ENCODE data around the gene CATSPERZ.

The CATSPERZ gene

GRCh38 chr11:64342869-64343745, 42.9 kb downstream of the CATSPERZ start:
- DNase-seq = no peak

DNA sequence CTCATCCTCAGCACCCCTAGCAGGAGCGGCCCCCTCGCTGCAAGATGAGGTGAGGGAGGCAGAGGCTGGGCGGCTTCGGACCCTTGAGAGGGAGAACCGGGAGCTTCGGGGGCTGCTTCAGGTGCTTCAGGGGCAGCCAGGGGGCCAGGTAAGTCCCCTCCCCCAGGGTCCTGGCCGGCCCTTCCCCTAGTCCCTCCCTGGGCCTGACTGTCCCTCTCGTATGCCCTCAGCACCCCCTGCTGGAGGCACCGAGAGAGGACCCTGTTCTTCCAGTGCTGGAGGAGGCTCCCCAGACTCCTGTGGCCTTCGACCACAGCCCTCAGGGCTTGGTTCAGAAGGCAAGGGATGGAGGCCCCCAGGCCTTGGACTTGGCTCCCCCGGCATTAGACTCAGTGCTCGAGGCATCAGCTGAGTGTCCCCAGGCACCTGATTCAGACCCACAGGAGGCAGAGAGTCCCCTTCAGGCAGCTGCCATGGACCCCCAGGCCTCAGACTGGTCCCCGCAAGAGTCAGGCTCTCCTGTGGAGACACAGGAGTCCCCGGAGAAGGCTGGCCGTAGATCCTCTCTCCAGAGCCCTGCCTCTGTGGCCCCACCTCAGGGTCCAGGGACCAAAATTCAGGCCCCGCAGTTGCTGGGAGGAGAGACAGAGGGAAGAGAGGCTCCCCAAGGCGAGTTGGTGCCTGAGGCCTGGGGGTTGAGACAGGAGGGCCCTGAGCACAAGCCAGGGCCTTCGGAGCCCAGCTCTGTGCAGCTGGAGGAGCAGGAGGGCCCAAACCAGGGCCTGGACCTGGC, 43.8 kb downstream of the CATSPERZ start:
- no peak for DNase-seq

DNA sequence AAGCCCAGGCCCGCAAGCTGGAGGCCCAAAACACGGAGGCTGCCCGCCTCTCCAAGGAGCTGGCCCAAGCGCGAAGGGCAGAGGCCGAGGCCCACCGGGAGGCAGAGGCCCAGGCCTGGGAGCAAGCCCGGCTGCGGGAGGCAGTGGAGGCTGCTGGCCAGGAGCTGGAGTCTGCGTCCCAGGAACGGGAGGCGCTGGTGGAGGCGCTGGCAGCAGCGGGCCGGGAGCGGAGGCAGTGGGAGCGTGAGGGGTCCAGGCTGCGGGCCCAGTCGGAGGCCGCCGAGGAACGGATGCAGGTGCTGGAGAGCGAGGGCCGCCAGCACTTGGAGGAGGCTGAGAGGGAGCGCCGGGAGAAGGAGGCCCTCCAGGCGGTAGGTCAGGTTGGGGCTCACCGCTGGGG, 44.6 kb downstream of the CATSPERZ start:
- DNase-seq = no peak

- DNase-seq = no peak
These were observed 47.2 kb downstream of the CATSPERZ start for GRCh38 chr11:64347193-64347867.

DNA sequence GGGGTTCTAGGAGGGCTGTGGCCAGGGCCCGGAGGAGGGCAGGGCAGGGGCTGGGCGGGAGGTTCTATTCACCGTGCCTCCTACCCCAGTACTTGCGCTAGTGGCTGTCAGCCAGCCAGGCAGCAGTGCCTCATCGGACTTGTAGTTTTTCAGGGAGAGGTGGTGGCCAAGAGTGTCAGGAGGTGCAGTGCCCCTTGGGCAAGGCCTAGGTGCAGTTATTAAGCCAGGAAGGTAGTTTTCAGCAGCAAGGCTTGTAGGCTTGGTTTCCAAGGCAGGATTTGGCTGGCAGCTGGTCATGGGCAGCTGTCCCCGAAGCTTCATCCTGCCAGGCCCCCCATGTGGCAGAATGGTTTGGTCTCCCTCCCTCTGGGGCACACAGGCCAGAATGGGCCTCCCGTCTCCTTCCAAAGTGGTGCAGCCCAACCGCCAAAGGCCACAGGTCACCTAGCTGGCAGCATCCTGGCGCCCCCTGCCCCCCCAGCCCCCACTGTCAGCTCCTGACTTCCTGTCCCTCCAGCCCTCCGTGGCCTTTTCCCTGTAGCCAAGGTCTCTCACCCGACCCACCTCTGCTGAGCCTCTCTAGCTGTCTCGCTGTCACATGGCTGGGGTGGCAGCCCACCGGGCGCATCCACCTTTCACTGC, 48.3 kb downstream of the CATSPERZ start:
- DNase-seq = no peak

DNA sequence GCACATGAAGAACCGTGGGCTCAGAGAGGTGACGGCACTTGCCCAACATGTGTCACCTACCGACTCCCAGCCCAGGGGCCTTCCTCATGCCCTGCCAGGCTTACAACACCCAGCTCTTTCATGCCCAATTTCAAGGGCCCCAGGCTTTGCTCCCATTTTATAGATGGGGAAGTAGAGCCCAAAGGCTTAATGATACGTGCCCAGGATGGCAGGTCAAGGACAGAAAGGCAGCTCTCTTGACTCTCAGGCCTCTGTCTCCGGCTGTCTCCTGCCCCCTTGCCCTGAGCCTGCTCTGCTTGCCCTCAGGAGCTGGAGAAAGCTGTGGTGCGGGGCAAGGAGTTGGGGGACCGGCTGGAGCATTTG, 48.8 kb downstream of the CATSPERZ start:
- DNase-seq = no peak

DNA sequence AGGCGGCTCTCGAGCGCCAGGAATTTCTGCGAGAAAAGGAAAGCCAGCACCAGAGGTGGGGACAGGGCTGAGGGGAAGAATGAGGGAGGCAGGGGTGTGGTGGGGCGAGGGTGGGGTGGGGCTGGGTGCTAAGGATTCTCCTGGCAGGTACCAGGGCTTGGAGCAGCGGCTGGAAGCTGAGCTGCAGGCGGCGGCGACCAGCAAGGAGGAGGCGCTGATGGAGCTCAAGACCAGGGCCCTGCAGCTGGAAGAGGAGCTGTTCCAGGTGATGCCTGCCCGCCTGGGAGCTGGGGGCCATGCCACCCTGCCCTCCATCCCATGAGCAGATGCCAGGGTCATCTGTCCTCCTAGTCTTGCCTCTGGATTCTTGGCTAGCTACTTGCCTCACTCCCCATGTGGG, 49.2 kb downstream of the CATSPERZ start:
- DNase-seq = no peak

- no peak for DNase-seq
These were observed 51.0 kb downstream of the CATSPERZ start for GRCh38 chr11:64351136-64351631.

GRCh38 chr11:64352099-64352994, 52.2 kb downstream of the CATSPERZ start:
- no peak for DNase-seq

DNA sequence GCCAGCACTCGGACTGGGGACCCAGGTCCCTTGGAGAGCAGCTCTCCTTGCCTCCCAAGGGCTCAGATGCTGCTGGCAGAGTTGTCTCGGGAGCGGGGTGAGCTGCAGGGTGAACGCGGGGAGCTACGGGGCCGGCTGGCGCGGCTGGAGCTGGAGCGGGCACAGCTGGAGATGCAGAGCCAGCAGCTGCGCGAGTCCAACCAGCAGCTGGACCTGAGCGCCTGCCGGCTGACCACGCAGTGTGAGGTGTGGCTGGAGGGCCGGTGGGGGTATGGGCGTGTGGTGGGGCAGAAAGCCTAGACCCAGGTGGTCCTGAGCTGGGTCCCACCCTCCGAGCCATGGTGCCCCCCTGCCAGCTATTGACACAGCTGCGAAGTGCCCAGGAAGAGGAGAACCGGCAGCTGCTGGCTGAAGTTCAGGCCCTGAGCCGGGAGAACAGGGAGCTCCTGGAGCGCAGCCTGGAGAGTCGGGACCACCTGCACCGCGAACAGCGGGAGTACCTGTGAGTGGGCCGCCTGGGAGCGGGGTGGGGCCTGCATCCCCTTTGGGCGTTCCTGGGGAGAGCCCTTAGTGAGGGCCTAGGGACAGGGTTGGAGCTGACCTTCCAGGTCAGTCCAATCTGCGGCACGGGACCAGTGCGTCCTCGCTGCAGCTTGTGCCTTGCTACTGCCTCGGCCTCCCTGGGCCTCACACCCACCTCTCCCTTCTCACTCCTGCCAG, 53.0 kb downstream of the CATSPERZ start:
- no peak for DNase-seq

- DNase-seq = no peak
These were observed 53.8 kb downstream of the CATSPERZ start for GRCh38 chr11:64353715-64354506.
